ENCODE data around the gene PAX3. TPM values are rescaled to one million over a fixed set of nuclear protein-coding genes. Genes with fewer than 3 reads are reported as not detected.
A peak's percentile ranks its signal among the peaks of the same experiment; 100 is the strongest.
"Not testable (repeated sequence)": the region's sequence is repeated elsewhere in the genome, so short reads cannot be mapped to it uniquely, and the experiment has no call there.

PAX3 gene
- total RNA-seq, 4 donors from 2014 or later, result not detected

GRCh38 chr2:222160125-222160524 is 138.7 kb downstream of the PAX3 start:
- no peaks in the 10 kb centered on the region for H3K27me3 ChIP-seq
- H3K27ac ChIP-seq, result no peak overlapping the region
- TF ChIP-seq POLR2A (IDR thresholded peaks at IDR 0.05) (no peak), CTCF (IDR thresholded peaks at IDR 0.05) (no peak), EP300 (IDR thresholded peaks at IDR 0.05; ENCODE audit: low read depth) (no peak), POLR2AphosphoS5 (IDR thresholded peaks at IDR 0.05) (no peak)
- H3K9me3 ChIP-seq, result no peaks in the 10 kb centered on the region
- no peaks in the 10 kb centered on the region for H3K36me3 ChIP-seq
- in situ Hi-C loops (cut with MboI; ENCODE audit: low pct_ligation_motif_present in 1 of 4, low pct_unique_long_range_greater_than_20kb in 1 of 4, low sequenced_read_pairs in 3 of 4) (no loop called here), intact Hi-C loops (cut with DNase I; ENCODE audit: low total_unique reads) (no loop called here)
- no peak overlapping the region for H3K4me3 ChIP-seq
- 43 to 79% methylated on average over 1 to 2 of the region's 2 CpGs for WGBS, 2 donors (ENCODE audit: low coverage in 1 of 2)
- no peak for DNase-seq
- H3K4me1 ChIP-seq, result no peaks in the 10 kb centered on the region

- no peaks in the 10 kb centered on the region for H3K9me3 ChIP-seq
- intact Hi-C loops (cut with DNase I; ENCODE audit: low total_unique reads) (no loop called here), in situ Hi-C loops (cut with MboI; ENCODE audit: low pct_ligation_motif_present in 1 of 4, low pct_unique_long_range_greater_than_20kb in 1 of 4, low sequenced_read_pairs in 3 of 4) (no loop called here)
- no peaks in the 10 kb centered on the region for H3K27me3 ChIP-seq
- TF ChIP-seq CTCF (IDR thresholded peaks at IDR 0.05) (no peak), POLR2A (IDR thresholded peaks at IDR 0.05) (no peak), EP300 (IDR thresholded peaks at IDR 0.05; ENCODE audit: low read depth) (no peak), POLR2AphosphoS5 (IDR thresholded peaks at IDR 0.05) (no peak)
- WGBS, 2 donors (ENCODE audit: low coverage in 1 of 2), result 83 to 88% methylated on average over 4 of the region's 4 CpGs
- H3K36me3 ChIP-seq, result no peaks in the 10 kb centered on the region
- no peaks in the 10 kb centered on the region for H3K4me1 ChIP-seq
- H3K4me3 ChIP-seq, result no peak overlapping the region
- H3K27ac ChIP-seq, result no peak overlapping the region
- DNase-seq, result no peak
Measured at GRCh38 chr2:222159221-222159620, 139.6 kb downstream of the PAX3 start.

GRCh38 chr2:222155003-222155664 is 143.7 kb downstream of the PAX3 start:
- H3K9me3 ChIP-seq; intact Hi-C loops (cut with DNase I; ENCODE audit: low total_unique reads); H3K36me3 ChIP-seq; H3K27ac ChIP-seq; in situ Hi-C loops (cut with MboI; ENCODE audit: low pct_ligation_motif_present in 1 of 4, low pct_unique_long_range_greater_than_20kb in 1 of 4, low sequenced_read_pairs in 3 of 4); H3K27me3 ChIP-seq; H3K4me1 ChIP-seq; H3K4me3 ChIP-seq: not testable (repeated sequence)
- 42 to 80% methylated on average over 3 to 22 of the region's 27 CpGs for WGBS, 2 donors (ENCODE audit: low coverage in 1 of 2)
- peak; percentile 11 for DNase-seq

Other genes with a start within 250 kb of the PAX3 start
- 10 to 100 TPM; 26.5 to 56.5 (median 48.7) TPM for gene SGPP2, start 125.5 kb upstream of the PAX3 start, total RNA-seq